ENCODE data around the gene RNU7-1.

DNA sequence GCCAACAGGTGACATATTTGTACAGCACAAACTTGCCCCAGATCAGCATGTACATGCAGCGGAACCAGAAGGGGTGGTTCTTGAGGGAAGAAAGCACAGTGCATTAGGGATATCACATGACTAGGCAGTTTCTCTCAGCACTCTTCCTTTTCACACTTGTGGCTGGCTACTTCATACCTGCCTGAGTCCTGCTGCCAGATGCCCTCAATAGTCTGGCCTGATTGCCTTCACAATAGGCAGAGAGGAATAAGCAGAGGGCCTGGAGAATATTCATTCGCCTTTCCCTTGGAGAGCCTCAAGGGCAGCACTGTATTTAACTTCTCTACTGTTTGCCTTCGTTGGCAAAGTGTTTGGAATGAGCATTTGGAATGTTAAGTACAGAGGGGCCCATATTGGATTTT lies 35.0 kb downstream of the RNU7-1 start:
- TF ChIP-seq, protein P1, sequence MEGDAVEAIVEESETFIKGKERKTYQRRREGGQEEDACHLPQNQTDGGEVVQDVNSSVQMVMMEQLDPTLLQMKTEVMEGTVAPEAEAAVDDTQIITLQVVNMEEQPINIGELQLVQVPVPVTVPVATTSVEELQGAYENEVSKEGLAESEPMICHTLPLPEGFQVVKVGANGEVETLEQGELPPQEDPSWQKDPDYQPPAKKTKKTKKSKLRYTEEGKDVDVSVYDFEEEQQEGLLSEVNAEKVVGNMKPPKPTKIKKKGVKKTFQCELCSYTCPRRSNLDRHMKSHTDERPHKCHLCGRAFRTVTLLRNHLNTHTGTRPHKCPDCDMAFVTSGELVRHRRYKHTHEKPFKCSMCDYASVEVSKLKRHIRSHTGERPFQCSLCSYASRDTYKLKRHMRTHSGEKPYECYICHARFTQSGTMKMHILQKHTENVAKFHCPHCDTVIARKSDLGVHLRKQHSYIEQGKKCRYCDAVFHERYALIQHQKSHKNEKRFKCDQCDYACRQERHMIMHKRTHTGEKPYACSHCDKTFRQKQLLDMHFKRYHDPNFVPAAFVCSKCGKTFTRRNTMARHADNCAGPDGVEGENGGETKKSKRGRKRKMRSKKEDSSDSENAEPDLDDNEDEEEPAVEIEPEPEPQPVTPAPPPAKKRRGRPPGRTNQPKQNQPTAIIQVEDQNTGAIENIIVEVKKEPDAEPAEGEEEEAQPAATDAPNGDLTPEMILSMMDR (IDR thresholded peaks at IDR 0.05), result no peak
- TF ChIP-seq POLR2AphosphoS5 (IDR thresholded peaks at IDR 0.05), result no peak
- no peak for TF ChIP-seq POLR2A (IDR thresholded peaks at IDR 0.05)

Measured in breast epithelium (tissue), 3 donors.